Activated naive CD4-positive, alpha-beta T cell treated with anti-CD3 and anti-CD28 coated beads, Interleukin-2, amount 50 U/mL, for 72 hours (primary cell): Measurements from ENCODE around the gene NFKBIA. TPM values are rescaled to one million over a fixed set of nuclear protein-coding genes. Genes with fewer than 3 reads are reported as not detected.
"Not testable (repeated sequence)": the region's sequence is repeated elsewhere in the genome, so short reads cannot be mapped to it uniquely, and the experiment has no call there.

Experiments
- ATAC-seq, 2 donors: fragments of 150-1000 bp; cut with Tn5 transposase; 2 replicates each; pipeline ENCODE4 v1.10.0; 2021; ENCODE audit warnings: mild to moderate bottlenecking in 2 of 2, moderate library complexity in 2 of 2
- DNase-seq, 2 donors: peaks; one replicate each; pipeline ENCODE4 v3.0.0; 2021 to 2022; ENCODE audit warnings: low spot score in 2 of 2
- H3K27ac Mint-ChIP-seq, 2 donors: one replicate each; pipeline ENCODE4 v1.8.0; 2022; ENCODE audit warnings: mild to moderate bottlenecking in 2 of 2, mixed read lengths in 2 of 2
- H3K36me3 Mint-ChIP-seq, 2 donors: one replicate each; pipeline ENCODE4 v1.8.0; 2022; ENCODE audit warnings: mixed read lengths in 2 of 2
- H3K9me3 Mint-ChIP-seq, 2 donors: one replicate each; pipeline ENCODE4 v1.8.0; 2022; ENCODE audit warnings: mixed read lengths in 2 of 2
- total RNA-seq, 2 donors: library from RNA; stranded (reverse); gene quantifications; one replicate each; pipeline ENCODE4 v1.2.3, GENCODE V29; 2022

NFKBIA gene
- total RNA-seq, 2 donors from 2014 or later, result 150 to 303 TPM

DNA sequence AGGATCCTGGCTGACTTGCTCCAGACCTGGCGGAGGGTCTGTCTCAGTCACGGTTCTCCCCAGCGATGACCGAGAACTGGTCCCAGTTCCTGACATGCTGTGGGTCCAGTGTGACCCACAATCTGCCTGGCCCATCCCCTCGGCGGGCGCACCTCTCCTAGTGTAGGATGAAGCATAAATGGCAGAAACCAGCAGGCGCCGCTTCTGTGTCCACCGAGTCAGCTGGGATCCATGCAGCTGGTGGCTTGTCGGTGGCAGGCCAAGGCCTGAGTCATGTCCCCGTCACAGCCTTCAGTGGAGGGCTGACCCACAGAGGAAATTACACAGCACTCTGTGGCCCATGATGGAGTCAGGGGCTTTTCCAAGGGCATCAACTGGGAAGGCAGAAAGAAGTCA is 38.5 kb downstream of the NFKBIA start:
- H3K9me3 Mint-ChIP-seq, result peaks cover 0 to 4% of the 10 kb centered on the region in 2 donors
- H3K36me3 Mint-ChIP-seq, result peaks cover 4 to 5% of the 10 kb centered on the region in 2 donors
- ATAC-seq (peak; percentile 24 to 81), DNase-seq (peak in 1 of 2 donors; percentile 80)
- H3K27ac Mint-ChIP-seq, result peak overlapping the region; percentile 98 to 99

DNA sequence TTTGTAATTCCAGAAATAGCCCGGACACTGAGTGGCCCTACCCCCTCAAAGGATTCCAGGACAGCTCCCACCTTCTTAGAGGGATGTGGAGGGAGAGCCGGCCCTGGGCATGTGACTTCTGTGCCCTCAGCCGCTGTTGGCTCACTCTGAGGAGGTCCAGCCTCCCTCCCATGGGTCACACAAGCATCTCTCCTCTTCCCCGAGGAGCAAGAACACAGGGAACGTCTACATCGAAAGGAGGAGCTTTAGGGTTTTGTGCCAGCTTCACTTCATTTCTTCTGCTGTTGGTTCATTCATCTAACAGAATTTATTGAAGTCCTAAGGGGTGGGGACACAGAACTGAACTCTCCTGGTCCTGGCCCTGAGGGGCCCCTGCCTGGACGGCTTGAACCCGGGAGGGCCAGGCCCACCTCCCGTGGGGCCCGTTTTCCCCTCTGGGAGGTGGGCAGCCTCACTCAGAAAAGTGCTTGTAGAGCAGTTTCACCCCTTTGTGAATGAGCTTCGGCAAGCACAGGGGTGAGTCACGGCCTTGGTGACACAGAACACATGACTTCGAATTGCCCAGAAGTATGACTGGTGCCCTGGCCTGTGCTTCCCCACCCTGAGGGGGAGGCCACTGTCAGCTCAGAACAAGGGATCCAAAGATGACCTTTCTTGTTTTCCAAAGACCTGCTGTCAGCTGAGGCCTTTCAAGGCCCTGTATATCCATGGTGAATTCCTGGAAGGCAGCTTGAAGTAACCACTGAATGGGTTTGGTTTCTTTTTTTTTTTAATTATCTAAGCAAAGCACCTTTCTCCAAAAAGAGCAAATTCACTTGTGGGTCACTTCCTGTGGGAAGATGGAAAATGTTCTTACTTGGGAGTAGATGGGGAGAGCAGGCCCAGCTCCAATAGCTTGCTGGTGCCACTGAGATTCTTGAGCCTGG is 39.2 kb downstream of the NFKBIA start:
- DNase-seq (peak; percentile 76 to 87), ATAC-seq (peak; percentile 91 to 95)
- H3K27ac Mint-ChIP-seq, result peak overlapping the region; percentile 98 to 99

DNA sequence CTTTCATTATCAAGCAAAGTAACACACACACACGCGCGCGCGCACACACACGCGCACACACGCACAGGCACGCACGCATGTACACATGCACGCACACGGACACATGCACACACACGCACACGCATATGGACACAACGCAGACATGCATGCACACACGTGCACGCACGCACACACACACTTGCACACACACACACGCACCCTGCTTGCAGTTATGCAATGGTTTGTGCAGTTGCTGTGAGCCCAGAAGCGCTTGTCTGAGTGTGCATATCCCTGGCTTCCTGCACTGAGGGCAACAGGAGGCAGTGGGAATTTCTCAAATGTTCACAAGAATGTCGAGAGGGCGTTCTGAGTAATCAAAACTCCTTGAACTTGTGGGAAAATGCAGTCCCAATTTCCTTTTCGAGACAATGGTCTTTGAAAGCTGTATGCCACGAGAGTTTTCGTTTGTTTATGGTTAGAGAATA is 41.6 kb downstream of the NFKBIA start:
- Mint-ChIP-seq H3K36me3 (no peaks in the 10 kb centered on the region), H3K9me3 (no peaks in the 10 kb centered on the region), H3K27ac (no peak overlapping the region)
- ATAC-seq (no peak), DNase-seq (no peak)

More for the DNA sequence above, 39.2 kb downstream of the NFKBIA start:
- no peaks in the 10 kb centered on the region for H3K9me3 Mint-ChIP-seq
- H3K36me3 Mint-ChIP-seq, result no peaks in the 10 kb centered on the region

DNA sequence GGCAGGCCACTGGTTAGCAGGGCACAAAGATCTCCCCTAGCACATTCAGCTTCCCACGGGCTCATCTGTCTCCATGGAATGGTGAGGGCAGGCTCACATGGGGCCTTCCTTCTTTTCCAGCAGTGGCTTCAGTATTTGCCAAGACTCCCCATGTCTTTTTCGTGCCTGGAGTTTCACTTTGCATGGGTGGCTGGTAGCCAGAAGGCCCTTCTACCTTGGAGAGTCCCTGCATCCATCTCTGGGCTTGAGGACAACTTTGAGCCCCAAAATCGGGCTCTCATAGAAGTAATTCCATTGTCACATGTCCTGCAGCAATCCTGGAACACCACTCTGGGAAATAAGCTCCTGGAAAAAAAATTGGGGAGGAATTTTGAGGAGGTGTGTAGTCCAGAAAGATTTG is 42.1 kb downstream of the NFKBIA start:
- Mint-ChIP-seq H3K9me3 (no peaks in the 10 kb centered on the region), H3K36me3 (no peaks in the 10 kb centered on the region), H3K27ac (peak overlapping the region in 1 of 2 donors; percentile 81)
- no peak for ATAC-seq
- no peak for DNase-seq

DNA sequence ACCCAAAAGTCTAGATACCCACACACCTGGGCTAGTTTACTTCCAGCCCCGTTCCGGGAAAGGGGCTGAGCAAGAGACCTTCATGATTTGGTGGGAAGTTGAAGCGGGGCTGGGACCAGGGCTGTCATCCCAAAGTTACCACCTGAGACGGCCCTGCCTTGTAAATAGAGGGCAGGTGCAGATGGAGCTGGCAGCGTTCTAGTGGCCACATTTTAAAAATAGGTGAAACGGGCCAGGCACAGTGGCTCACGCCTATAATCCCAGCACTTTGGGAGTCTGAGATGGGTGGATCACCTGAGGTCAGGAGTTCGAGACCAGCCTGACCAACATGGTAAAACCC is 43.4 kb downstream of the NFKBIA start:
- DNase-seq, result no peak
- ATAC-seq, result no peak
- Mint-ChIP-seq H3K27ac (no peak overlapping the region), H3K9me3 (no peaks in the 10 kb centered on the region), H3K36me3 (no peaks in the 10 kb centered on the region)

DNA sequence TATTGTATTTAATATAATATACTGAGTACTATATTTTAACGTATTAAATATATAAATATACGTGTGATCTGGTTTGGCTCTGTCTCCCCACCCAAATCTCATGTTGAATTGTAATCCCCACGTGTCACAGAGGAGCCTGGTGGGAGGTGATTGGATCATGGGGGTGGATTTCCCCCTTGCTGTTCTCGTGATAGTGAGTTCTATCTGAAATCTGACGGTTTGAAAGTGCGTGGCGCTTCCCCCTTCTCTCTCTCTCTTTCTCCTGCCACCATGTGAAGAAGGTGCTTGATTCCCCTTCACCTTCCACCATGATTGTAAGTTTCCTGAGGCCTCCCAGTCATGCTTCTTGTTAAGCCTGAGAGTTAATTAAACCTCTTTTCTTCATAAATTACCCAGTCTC is 44.9 kb downstream of the NFKBIA start:
- DNase-seq, H3K36me3 Mint-ChIP-seq, ATAC-seq, H3K9me3 Mint-ChIP-seq, H3K27ac Mint-ChIP-seq: not testable (repeated sequence)

DNA sequence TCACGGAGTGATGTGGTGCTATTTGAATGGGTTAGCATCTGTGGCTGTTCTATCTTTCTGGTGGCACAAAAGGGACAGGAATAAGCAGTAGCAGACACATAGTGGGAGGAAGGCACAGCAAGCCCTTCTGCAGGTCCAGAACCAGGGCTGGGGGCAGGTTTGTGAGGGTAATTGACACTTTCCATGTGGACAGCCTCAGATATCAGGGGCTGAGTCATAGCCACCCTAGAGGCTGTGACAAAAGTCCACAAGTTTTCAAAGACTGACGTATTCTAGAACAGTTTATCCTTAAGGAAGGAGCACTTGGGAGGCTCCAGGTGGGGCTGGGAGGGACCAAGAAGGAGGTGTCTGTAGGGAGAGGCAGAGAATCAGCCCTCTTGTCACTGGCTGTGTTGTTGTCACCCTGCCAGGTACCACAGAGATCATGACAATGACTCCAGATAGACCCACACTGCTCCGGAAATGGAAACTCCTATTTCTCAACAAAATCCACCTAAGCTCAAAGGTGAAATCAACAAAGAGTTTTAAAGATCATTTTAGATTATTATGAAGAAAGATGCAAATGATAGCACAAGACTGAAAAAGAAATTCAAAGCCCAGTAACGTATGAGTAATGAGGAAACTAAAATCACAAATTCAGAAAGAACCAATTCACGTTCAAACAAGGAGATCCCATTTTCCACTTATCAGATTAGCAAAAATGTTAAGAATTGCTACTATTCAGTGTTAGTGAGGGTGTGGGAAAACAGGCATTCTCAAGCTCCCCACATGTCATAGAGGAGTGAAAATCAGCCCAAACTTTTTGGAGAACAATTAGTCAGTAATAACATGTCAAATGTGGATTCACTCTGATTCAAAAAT is 48.3 kb downstream of the NFKBIA start:
- DNase-seq (peak; percentile 37 to 65), ATAC-seq (peak; percentile 86 to 87)
- peak overlapping the region; percentile 73 to 86 for H3K27ac Mint-ChIP-seq
- H3K9me3 Mint-ChIP-seq, result no peaks in the 10 kb centered on the region
- no peaks in the 10 kb centered on the region for H3K36me3 Mint-ChIP-seq

DNA sequence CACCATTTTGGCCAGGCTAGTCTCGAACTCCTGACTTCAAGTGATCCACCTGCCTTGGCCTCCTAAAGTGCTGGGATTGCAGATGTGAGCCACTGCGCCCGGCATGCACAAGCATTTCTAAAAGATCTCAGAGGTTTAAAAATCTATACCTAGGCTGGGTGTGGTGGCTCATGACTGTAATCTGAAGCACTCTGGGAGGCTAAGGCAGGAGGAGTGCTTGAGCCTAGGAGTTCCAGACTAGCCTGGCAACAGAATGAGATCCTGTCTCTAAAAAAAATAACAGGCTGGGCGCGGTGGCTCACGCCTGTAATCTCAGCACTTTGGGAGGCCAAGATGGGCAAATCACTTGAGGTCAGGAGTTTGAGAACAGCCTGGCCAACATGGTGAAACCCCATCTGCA is 49.3 kb downstream of the NFKBIA start:
- peak overlapping the region in 1 of 2 donors; percentile 86 for H3K27ac Mint-ChIP-seq
- not testable (repeated sequence) for H3K9me3 Mint-ChIP-seq, ATAC-seq, H3K36me3 Mint-ChIP-seq, DNase-seq

DNA sequence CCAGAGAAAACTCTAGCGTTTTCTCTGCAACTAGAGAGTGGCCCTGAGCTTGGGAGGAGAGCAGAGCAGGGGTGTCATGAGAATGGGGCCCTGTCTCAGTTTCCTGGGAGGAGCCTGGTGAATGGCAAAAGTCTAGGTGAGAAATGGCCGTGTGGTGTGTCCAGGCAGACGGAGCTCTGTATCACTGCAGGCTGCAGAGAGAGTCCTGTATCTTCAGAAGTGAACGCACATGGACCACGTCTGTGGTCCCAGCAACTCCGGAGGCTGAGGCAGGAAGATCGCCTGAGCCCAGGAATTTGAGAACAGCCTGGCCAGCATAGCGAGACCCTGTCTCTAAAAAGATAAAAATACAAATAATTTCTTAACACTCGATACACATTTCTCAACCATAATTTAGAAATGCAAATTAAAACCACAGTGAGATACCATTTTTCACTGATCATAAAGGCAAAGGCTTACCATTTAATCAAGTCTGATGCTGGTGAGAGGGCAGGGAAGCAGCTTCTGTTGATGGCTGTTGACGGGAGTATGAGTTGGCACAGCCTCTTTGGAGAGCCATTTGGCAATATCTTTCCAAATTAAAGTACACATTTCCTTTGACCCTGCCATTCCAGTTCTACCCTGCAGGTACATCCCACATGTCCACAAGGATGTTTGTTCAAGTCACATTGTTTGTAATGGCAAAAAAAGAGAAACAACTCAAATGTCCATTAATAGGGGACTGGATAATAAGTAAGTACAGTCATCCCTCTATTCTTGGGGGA is 51.0 kb downstream of the NFKBIA start:
- no peaks in the 10 kb centered on the region for H3K9me3 Mint-ChIP-seq
- ATAC-seq (no peak), DNase-seq (no peak)
- H3K27ac Mint-ChIP-seq, result no peak overlapping the region
- no peaks in the 10 kb centered on the region for H3K36me3 Mint-ChIP-seq

DNA sequence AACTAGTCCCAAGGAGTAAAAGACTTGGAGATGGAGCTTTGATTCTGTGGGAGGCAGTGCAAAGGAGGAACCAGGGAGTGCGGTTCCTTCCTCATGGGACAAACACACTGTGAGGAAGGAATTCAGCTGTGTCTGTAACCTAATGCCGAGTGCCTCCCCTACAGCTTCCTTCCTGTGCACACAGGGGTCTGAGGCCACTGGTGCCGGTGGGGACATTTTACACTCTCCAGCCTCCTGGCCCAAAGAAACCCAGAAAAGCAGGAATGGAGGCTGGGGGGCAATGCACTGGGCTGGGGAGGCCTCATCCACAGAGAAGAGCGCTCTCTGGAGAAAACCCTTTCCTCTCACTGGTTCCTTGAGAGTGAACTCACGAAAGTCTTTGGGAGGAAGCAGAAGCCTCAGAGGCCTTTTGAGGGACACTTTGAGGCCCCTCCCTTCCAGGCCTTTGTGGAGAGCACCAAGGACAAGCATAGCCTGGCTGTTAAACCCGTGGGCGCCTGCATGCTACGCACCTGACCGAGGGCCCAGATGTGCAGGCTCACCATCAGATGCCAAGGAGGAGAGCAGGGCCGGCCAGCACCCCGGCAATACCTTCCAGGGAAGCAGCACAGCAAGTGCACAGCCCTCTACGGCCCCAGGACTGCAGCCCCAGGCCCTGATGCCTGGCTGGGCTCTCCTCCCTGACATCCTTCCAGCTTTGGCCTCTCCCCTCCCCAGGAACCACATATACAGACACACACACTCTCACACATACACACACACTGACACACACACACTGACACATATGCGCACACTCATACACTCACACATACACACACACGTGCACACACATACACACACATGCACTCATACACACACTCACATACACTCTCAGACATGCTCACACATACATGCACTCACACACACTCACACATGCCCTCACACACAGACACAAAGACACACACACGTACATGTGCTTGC is 52.0 kb downstream of the NFKBIA start:
- no peak for ATAC-seq

DNA sequence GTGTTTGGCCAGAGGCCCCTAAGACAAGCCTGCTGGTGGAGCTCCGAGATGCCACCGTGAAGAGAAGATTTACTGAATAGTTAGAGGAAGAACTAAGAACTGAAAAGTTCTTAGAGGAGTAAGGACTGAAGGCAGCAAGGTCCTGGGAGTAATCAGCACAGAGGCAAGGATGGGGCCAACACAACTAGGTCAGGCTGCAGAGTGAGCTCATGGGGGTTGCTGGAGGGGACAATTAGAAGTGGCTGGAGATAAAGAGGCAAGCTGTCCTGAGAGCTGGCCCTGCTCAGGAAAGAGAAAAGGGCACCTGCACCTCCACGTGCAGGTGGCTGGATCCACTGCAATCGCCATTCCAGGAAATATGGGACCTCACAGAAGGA is 52.7 kb downstream of the NFKBIA start:
- no peaks in the 10 kb centered on the region for H3K9me3 Mint-ChIP-seq
- ATAC-seq (no peak), DNase-seq (no peak)
- peak overlapping the region in 1 of 2 donors; percentile 10 for H3K27ac Mint-ChIP-seq
- H3K36me3 Mint-ChIP-seq, result no peaks in the 10 kb centered on the region

More for the DNA sequence above, 52.0 kb downstream of the NFKBIA start:
- no peaks in the 10 kb centered on the region for H3K9me3 Mint-ChIP-seq
- no peak for DNase-seq
- H3K36me3 Mint-ChIP-seq, result no peaks in the 10 kb centered on the region
- H3K27ac Mint-ChIP-seq, result peak overlapping the region in 1 of 2 donors; percentile 10

Other genes with a start within 250 kb of the NFKBIA start
- 100 to 1,000 TPM; 293 to 408 TPM for gene PSMA6, start 112.4 kb downstream of the NFKBIA start, total RNA-seq
- gene INSM2, start 129.4 kb upstream of the NFKBIA start, total RNA-seq, result under 1 TPM; 0.07 to 0.08 TPM